ENCODE data around the gene SIAE.
"Not testable (repeated sequence)": the region's sequence is repeated elsewhere in the genome, so short reads cannot be mapped to it uniquely, and the experiment has no call there.

The SIAE gene

DNA sequence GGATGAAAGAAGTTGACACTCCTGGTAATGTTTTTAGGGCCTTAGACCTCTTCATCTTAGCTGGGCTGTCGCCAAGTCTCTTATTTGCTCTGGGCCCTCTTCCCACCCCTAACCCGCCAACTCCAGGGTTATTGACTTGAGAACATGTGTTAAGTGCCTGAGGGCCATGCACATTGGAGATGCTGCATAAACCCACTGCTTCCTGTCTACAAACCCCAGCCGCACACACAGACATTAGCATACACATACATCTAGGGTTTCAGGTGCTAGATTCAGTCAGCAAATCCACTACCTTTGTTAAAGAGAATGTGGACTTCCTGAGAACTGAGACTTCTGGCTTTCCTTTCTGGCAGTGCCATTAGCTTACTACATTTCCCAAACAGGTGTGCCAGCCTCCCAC, 61.5 kb downstream of the SIAE start:
- H3K4me3 ChIP-seq (ENCODE audit: low read length), result no peak overlapping the region
- no peak overlapping the region for H3K9ac ChIP-seq (ENCODE audit: low read length)
- no peaks in the 10 kb centered on the region for H3K9me3 ChIP-seq (ENCODE audit: control insufficient read depth, low read length)
- peaks cover 2% of the 10 kb centered on the region for H3K27me3 ChIP-seq (ENCODE audit: control insufficient read depth, insufficient read depth, low read length)
- H3K36me3 ChIP-seq (ENCODE audit: control insufficient read depth, insufficient read depth, low read length), result no peaks in the 10 kb centered on the region
- H3K4me1 ChIP-seq (ENCODE audit: control insufficient read depth, insufficient read depth, low read length), result no peaks in the 10 kb centered on the region

DNA sequence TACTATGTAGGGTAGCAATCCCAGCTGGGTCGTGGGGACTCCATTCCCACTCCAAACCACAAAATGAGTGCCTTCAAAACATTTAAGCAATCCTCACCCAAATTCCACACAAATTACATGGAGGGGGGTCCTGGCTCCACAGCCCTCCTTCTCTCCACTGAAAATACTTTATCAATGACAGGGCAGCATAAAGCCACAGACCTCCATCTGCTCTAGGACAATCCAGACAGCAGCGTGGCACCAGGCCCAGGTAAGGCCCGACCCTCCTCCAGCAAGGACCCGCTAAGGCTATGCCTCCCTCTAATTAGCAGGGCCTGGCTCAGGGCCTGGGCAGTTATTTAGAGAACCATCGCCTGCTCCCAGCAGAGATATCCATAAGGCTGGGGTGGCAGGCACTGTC, 62.5 kb downstream of the SIAE start, which contains the start of gene PANX3:
Gene PANX3, plus strand, starts transcription at position 365 of the 400 bp plus-strand sequence. CDS start 129 bp downstream, outside the sequence.
- no peaks in the 10 kb centered on the region for H3K9me3 ChIP-seq (ENCODE audit: control insufficient read depth, low read length)
- no peaks in the 10 kb centered on the region for H3K36me3 ChIP-seq (ENCODE audit: control insufficient read depth, insufficient read depth, low read length)
- H3K9ac ChIP-seq (ENCODE audit: low read length), result no peak within 1 kb of the TSS
- no peak within 1 kb of the TSS for H3K4me3 ChIP-seq (ENCODE audit: low read length)
- no peaks in the 10 kb centered on the region for H3K4me1 ChIP-seq (ENCODE audit: control insufficient read depth, insufficient read depth, low read length)
- H3K27me3 ChIP-seq (ENCODE audit: control insufficient read depth, insufficient read depth, low read length), result peaks cover 2% of the 10 kb centered on the region

DNA sequence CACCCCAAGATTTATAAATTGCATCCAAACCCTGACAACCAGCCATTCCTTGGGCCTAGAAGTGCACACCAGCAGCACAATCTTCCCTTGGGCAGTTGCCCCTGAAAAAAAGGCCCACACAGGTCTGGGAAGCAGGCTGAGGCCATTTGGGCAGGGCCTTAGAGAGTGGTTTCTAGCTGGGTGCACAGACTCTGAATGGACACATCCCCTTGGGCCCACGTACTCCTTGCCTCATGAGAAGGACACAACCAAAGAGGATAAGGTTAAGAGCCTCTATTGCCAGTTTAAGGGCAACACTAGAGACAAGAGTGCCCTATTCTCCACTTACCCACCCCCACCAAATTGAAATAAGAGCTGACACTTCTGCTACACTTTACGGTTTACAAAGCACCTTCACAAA, 63.2 kb downstream of the SIAE start:
- H3K27me3 ChIP-seq (ENCODE audit: control insufficient read depth, insufficient read depth, low read length), result peaks cover 2% of the 10 kb centered on the region
- H3K4me3 ChIP-seq (ENCODE audit: low read length), result no peak overlapping the region
- H3K36me3 ChIP-seq (ENCODE audit: control insufficient read depth, insufficient read depth, low read length), result no peaks in the 10 kb centered on the region
- H3K9me3 ChIP-seq (ENCODE audit: control insufficient read depth, low read length), result no peaks in the 10 kb centered on the region
- no peak overlapping the region for H3K9ac ChIP-seq (ENCODE audit: low read length)
- no peaks in the 10 kb centered on the region for H3K4me1 ChIP-seq (ENCODE audit: control insufficient read depth, insufficient read depth, low read length)

DNA sequence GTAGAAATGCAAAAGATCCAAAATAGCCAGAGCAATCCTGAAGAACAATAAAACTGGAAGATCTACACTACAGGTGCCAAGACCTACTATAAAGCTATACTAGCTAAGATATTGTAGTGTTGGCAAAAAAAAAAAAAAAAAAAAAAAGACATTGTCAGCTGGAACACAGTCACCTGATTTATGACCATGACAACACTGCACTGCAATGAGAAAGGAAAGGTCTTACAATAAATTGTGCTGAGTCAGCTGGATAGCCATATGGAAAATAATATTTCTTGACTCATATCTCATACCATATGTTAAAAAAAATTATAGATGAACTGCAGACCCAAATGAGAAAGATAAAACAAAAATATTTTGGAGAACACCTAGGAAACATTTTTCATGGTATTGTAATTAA, 65.4 kb downstream of the SIAE start:
- Histone ChIP-seq H3K4me3 (ENCODE audit: low read length) (no peak overlapping the region), H3K36me3 (ENCODE audit: control insufficient read depth, insufficient read depth, low read length) (no peaks in the 10 kb centered on the region), H3K9me3 (ENCODE audit: control insufficient read depth, low read length) (no peaks in the 10 kb centered on the region), H3K9ac (ENCODE audit: low read length) (no peak overlapping the region), H3K27me3 (ENCODE audit: control insufficient read depth, insufficient read depth, low read length) (no peaks in the 10 kb centered on the region), H3K4me1 (ENCODE audit: control insufficient read depth, insufficient read depth, low read length) (no peaks in the 10 kb centered on the region)

DNA sequence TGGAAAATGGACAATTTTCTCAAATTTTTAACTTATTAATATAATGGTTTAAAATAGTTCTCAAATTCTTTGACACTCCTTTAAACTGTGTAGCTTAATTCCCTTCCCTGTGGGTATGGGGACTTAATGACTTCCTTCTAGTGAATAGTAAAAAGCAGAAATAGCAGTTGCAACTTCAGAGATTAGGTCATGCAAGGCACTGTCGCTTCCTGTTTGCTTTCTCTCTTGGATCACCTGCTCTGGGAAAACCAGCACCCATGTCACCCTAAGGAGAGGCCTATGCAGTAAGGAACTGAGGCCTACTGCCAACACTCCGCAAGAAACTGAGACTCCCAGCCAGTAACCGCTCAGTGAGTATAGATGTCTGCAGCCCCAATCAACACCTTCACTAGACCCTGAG, 67.8 kb downstream of the SIAE start:
- Histone ChIP-seq H3K9me3 (ENCODE audit: control insufficient read depth, low read length) (no peaks in the 10 kb centered on the region), H3K27me3 (ENCODE audit: control insufficient read depth, insufficient read depth, low read length) (no peaks in the 10 kb centered on the region), H3K4me1 (ENCODE audit: control insufficient read depth, insufficient read depth, low read length) (no peaks in the 10 kb centered on the region), H3K4me3 (ENCODE audit: low read length) (no peak overlapping the region), H3K9ac (ENCODE audit: low read length) (no peak overlapping the region), H3K36me3 (ENCODE audit: control insufficient read depth, insufficient read depth, low read length) (no peaks in the 10 kb centered on the region)

DNA sequence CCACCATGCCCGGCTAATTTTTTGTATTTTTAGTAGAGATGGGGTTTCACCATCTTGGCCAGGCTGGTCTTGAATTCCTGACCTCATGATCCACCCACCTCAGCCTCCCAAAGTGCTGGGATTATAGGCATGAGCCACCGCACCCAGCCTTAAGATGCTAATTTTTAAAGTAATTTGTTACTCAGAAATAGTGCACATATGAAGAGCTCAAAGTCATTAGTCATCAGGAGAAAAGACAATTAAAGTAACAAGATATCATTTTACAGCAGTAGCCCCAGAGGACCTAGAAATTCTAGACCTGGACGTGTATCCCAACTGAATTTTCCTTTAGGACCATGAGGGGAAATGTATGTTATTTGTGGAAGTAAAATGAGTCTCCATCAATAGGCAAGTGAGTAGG, 70.8 kb downstream of the SIAE start:
- not testable (repeated sequence) for H3K4me1 ChIP-seq (ENCODE audit: control insufficient read depth, insufficient read depth, low read length); H3K27me3 ChIP-seq (ENCODE audit: control insufficient read depth, insufficient read depth, low read length); H3K36me3 ChIP-seq (ENCODE audit: control insufficient read depth, insufficient read depth, low read length); H3K4me3 ChIP-seq (ENCODE audit: low read length); H3K9ac ChIP-seq (ENCODE audit: low read length); H3K9me3 ChIP-seq (ENCODE audit: control insufficient read depth, low read length)

DNA sequence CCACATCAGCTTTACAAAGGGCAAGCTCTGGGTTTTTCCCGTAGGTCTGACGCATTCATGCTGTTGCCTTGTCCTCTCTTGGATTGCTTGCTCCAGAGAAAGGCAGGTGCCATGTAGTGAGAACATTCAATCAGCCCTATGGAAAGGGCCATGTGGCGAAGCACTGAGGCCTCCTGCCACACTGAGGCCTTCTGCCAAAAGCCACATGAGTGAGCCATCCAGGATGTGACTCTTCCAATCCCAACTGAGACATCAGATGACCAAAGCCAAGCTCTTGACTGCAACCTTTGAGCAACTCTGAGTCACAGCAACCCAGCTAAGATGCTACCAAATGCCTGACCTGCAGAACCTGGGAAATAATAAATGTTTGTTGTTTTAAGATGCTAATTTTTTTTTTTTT, 71.3 kb downstream of the SIAE start:
- H3K36me3 ChIP-seq (ENCODE audit: control insufficient read depth, insufficient read depth, low read length), result no peaks in the 10 kb centered on the region
- no peak overlapping the region for H3K9ac ChIP-seq (ENCODE audit: low read length)
- H3K4me1 ChIP-seq (ENCODE audit: control insufficient read depth, insufficient read depth, low read length), result no peaks in the 10 kb centered on the region
- H3K9me3 ChIP-seq (ENCODE audit: control insufficient read depth, low read length), result no peaks in the 10 kb centered on the region
- no peaks in the 10 kb centered on the region for H3K27me3 ChIP-seq (ENCODE audit: control insufficient read depth, insufficient read depth, low read length)
- no peak overlapping the region for H3K4me3 ChIP-seq (ENCODE audit: low read length)

DNA sequence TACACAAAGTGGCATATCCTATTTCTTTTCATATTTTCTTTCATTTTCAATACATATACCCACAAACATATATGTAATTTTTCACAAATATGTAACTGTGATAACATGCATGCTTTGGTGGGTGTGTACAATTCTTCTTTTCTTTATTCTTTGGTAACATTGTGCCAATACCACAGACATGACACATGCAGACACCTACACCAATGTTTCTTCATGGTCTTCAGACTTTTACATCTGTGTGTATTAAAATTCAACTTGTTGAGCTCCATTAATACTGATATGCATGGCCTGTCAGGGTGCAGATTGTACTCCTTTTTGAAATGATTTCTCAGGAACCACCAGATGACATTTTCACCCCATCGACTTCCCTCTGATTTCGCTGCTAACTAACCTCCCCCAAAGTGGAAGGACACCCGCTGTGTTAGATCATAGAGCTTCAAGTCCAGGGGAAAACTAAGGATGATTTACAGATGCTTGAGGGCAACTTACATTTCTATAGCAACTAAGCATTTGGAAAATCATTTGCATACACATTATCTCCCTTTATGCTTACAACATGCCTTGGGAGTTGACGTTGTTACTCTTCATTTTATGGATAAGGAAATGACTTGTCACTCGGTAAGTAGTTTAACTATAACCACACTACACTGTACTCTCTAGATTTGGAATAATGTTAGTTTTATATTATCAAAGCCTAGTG, 72.8 kb downstream of the SIAE start:
- Histone ChIP-seq H3K4me3 (ENCODE audit: low read length) (no peak overlapping the region), H3K4me1 (ENCODE audit: control insufficient read depth, insufficient read depth, low read length) (no peaks in the 10 kb centered on the region), H3K9me3 (ENCODE audit: control insufficient read depth, low read length) (no peaks in the 10 kb centered on the region), H3K36me3 (ENCODE audit: control insufficient read depth, insufficient read depth, low read length) (no peaks in the 10 kb centered on the region), H3K9ac (ENCODE audit: low read length) (no peak overlapping the region), H3K27me3 (ENCODE audit: control insufficient read depth, insufficient read depth, low read length) (no peaks in the 10 kb centered on the region)

DNA sequence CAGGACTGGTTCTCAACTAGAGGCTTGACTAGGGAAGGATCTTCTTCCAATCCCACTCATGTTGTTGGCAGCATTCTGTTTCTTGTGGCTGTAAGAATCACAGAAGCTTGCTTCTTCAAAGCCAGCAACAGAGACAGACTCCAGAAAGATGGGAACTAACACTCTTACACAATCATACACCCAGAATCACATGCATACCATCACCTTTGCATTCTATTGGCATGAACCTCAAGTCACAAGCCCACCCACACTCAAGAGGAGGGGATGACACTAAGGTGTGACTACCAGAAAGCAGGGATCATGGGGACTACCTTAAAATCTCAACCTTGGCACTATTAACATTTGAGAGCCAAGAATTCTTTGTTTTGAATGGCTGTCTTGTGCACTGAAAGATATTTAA, 75.9 kb downstream of the SIAE start:
- no peaks in the 10 kb centered on the region for H3K36me3 ChIP-seq (ENCODE audit: control insufficient read depth, insufficient read depth, low read length)
- no peak overlapping the region for H3K4me3 ChIP-seq (ENCODE audit: low read length)
- H3K9ac ChIP-seq (ENCODE audit: low read length), result no peak overlapping the region
- H3K27me3 ChIP-seq (ENCODE audit: control insufficient read depth, insufficient read depth, low read length), result no peaks in the 10 kb centered on the region
- no peaks in the 10 kb centered on the region for H3K9me3 ChIP-seq (ENCODE audit: control insufficient read depth, low read length)
- H3K4me1 ChIP-seq (ENCODE audit: control insufficient read depth, insufficient read depth, low read length), result no peaks in the 10 kb centered on the region

DNA sequence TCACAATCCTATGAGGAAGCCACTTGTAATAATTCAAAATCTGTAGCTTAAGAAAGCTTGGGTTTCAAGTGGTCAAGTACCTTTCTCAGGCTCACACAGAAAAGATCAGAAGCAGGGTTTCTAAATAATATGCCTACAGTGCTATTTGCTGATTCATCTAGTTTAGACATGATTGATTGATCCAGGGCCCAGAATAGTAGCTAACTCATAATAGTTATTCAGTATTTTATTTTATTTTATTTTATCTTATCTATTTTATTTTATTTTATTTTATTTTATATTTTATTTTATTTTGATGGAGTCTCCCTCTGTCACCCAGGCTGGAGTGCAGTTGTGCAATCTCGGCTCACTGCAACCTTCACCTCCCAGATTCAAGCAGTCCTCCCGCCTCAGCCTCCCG, 78.2 kb downstream of the SIAE start:
- no peaks in the 10 kb centered on the region for H3K4me1 ChIP-seq (ENCODE audit: control insufficient read depth, insufficient read depth, low read length)
- no peaks in the 10 kb centered on the region for H3K27me3 ChIP-seq (ENCODE audit: control insufficient read depth, insufficient read depth, low read length)
- no peak overlapping the region for H3K9ac ChIP-seq (ENCODE audit: low read length)
- H3K36me3 ChIP-seq (ENCODE audit: control insufficient read depth, insufficient read depth, low read length), result no peaks in the 10 kb centered on the region
- no peaks in the 10 kb centered on the region for H3K9me3 ChIP-seq (ENCODE audit: control insufficient read depth, low read length)
- no peak overlapping the region for H3K4me3 ChIP-seq (ENCODE audit: low read length)

DNA sequence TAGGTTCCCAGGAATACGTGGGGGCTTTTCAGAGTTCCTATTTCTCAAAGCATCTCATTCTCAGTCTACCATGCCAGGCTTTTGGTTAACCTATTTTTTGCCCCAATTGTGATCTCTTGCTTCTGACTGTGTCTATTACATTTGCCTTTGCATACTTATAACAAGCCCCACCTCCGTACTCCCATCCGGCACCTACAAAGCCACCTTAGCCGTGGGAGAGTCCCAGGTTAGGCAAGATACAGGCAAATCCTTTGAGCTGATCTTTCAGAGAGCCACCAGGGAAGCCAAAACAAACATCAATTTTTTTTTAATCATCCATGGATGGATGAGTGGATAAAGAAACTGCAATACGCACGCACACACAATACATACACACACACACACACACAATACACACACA, 80.9 kb downstream of the SIAE start:
- Histone ChIP-seq H3K4me1 (ENCODE audit: control insufficient read depth, insufficient read depth, low read length) (no peaks in the 10 kb centered on the region), H3K36me3 (ENCODE audit: control insufficient read depth, insufficient read depth, low read length) (no peaks in the 10 kb centered on the region), H3K9ac (ENCODE audit: low read length) (no peak overlapping the region), H3K4me3 (ENCODE audit: low read length) (no peak overlapping the region), H3K9me3 (ENCODE audit: control insufficient read depth, low read length) (no peaks in the 10 kb centered on the region), H3K27me3 (ENCODE audit: control insufficient read depth, insufficient read depth, low read length) (no peaks in the 10 kb centered on the region)

DNA sequence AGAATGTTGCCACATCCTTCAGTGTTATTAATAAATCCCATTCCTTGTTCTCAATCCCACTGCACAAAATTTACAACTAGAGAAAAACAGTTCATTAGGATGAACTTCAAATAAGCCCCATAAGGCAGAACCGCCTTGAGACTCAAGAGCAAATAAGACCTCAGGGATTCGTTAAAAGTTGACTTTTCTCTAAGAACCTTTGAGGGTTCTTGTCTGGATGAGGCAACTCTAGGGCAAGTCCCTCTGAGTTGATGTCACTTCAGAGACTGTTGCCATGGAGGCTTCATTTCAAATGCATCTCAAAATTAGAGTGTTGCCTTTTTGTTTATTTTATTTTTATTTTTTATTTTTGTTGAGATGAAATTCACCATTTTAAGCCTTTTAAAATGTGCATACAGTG, 82.1 kb downstream of the SIAE start:
- Histone ChIP-seq H3K9me3 (ENCODE audit: control insufficient read depth, low read length) (no peaks in the 10 kb centered on the region), H3K4me3 (ENCODE audit: low read length) (no peak overlapping the region), H3K9ac (ENCODE audit: low read length) (no peak overlapping the region), H3K36me3 (ENCODE audit: control insufficient read depth, insufficient read depth, low read length) (no peaks in the 10 kb centered on the region), H3K4me1 (ENCODE audit: control insufficient read depth, insufficient read depth, low read length) (no peaks in the 10 kb centered on the region), H3K27me3 (ENCODE audit: control insufficient read depth, insufficient read depth, low read length) (no peaks in the 10 kb centered on the region)

All from mucosa of stomach (tissue), 1 donor.